HT1080 (cell line): ENCODE results near the gene PPRC1. TPM values are rescaled to one million over a fixed set of nuclear protein-coding genes. Genes with fewer than 3 reads are reported as not detected.

ENCODE experiments used
- DNase-seq: peaks from one replicate; pipeline ENCODE4 v3.0.0-alpha.2; 2015; ENCODE audit warnings: low read depth
- polyA plus RNA-seq, 2 experiments: library from polyadenylated mRNA; depleted of rRNA; stranded (reverse); fragments of >200 nt; gene quantifications; 2 replicates each; pipeline ENCODE4 v1.2.3, GENCODE V29; 2015
- total RNA-seq: library from RNA; depleted of rRNA; stranded (reverse); fragments of >200 nt; shearing (Covaris generic); gene quantifications from 2 replicates; pipeline ENCODE4 v1.2.3, GENCODE V29; 2014; rRNA removed

The PPRC1 gene, protein sequence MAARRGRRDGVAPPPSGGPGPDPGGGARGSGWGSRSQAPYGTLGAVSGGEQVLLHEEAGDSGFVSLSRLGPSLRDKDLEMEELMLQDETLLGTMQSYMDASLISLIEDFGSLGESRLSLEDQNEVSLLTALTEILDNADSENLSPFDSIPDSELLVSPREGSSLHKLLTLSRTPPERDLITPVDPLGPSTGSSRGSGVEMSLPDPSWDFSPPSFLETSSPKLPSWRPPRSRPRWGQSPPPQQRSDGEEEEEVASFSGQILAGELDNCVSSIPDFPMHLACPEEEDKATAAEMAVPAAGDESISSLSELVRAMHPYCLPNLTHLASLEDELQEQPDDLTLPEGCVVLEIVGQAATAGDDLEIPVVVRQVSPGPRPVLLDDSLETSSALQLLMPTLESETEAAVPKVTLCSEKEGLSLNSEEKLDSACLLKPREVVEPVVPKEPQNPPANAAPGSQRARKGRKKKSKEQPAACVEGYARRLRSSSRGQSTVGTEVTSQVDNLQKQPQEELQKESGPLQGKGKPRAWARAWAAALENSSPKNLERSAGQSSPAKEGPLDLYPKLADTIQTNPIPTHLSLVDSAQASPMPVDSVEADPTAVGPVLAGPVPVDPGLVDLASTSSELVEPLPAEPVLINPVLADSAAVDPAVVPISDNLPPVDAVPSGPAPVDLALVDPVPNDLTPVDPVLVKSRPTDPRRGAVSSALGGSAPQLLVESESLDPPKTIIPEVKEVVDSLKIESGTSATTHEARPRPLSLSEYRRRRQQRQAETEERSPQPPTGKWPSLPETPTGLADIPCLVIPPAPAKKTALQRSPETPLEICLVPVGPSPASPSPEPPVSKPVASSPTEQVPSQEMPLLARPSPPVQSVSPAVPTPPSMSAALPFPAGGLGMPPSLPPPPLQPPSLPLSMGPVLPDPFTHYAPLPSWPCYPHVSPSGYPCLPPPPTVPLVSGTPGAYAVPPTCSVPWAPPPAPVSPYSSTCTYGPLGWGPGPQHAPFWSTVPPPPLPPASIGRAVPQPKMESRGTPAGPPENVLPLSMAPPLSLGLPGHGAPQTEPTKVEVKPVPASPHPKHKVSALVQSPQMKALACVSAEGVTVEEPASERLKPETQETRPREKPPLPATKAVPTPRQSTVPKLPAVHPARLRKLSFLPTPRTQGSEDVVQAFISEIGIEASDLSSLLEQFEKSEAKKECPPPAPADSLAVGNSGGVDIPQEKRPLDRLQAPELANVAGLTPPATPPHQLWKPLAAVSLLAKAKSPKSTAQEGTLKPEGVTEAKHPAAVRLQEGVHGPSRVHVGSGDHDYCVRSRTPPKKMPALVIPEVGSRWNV (N-terminal part only)
- total RNA-seq: 31.8 and 38.3 TPM in 2 replicates
- polyA plus RNA-seq (2015; cell fraction: cytosol; rRNA removed): 33.6 and 36.0 TPM in 2 replicates
- 70.6 and 75.1 TPM in 2 replicates for polyA plus RNA-seq (2015; cell fraction: nucleus; rRNA removed)

DNA sequence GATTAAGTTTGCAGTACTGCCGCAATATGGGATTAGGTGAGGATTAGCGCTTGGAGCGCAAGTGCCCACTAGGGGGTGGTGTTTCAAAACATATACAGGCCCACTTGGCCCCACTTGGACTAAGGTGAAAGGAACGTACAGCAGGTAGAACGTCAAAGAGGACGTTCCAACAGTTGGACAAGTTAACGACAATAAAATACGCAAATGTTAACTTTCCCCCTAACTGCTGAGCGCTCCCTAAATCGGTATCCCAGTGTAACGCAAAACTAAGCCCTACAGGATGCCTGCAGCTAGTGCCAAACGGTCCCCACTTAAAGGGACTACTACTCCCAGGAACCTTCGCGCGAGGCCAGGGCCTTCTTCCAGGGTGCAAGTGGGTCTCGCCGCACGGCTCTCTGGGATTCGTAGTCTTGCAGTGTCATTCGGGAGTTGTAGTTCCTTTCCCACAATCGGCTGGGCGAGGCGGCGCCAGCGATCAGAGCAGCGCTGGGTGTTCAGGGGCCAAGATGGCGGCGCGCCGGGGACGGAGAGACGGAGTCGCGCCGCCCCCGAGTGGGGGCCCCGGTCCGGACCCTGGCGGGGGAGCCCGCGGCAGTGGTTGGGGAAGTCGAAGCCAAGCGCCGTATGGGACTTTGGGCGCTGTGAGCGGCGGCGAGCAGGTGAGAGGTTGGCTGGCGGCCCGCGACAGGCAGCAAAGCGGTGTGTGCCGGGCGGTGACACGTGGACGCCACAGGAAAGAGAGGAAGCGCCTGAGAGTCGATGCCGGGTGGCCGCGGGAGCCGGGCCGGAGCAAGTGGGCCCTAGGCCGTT lies at the start of gene PPRC1:
Gene PPRC1, plus strand, starts transcription at position 478 of the 810 bp plus-strand sequence. Its CDS starts 29 bp downstream, at position 507.
- DNase-seq: peak; percentile 99

DNA sequence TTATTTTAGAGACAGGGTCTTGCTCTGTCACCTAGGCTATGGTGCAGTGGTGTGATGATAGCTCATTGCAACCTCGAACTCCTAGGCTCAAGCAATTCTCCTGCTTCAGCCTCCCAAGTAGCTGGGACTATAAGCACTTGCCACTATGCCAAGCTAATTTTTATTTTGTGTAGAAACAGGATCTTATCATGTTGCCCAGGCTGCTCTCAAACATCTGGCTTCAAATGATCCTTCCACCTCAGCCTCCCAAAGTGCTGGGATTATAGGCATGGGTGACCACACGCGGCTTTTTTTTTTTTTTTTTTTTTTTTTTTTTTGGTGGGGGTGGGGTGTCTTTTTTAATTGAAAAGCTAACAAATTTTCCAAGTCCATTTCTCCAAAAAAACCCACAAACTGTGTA lies 49.3 kb upstream of the PPRC1 start:
- no peak for DNase-seq

DNA sequence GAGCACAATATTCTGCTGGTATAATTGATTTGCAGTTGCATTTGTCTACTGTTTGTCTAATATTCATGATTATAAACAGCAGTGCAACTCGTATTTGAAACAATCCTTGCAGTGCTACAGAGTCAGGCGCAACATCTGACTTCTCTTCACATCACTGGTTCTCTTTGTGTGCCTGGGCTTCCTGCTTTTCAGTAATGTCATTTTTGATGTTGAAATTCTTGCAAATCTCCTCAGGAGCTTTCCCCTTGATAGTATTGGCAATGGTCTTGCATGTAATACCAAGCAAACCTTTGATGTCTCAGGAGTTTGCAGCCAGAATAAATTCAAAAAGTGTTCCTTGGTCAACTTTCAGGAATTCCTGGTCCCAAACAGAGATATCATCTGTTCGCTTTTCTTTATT lies 47.5 kb upstream of the PPRC1 start:
- DNase-seq: no peak

DNA sequence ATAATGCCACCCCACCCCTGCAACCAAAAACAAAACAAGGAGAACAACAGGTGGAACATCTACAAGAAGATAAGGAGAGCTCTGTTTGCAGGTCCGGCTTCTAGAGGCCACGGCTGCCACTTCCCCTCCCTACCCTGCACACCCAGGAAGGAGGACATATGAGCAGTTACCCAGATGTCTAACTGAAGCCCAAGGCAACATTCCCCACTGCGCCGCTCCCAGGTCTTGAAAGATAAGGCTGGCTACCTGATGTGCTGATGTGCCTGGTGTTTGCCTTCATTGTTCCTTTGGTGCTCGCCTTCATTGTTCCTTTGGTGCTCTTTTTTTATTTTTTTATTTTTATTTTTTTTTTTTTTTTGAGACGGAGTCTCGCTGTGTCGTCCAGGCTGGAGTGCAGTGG lies 46.6 kb upstream of the PPRC1 start:
- no peak for DNase-seq

DNA sequence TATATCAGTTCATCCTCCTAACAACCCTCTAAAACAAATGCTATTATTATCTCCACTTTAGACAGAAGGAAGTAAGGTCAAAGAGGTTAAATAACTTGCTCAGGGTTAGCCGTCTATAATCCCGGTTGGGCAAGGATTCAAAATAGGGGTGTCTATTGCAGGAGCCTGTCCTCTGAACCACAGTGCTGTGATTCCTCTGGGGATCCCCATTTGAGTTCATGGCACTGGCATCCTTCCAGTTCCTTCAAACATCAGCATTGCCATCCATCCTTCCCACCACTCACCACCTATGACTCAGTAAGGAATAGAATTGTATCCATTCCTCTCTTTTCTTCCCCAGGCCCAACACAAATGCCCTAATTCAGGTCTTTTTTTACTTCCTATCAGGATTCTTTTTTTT lies 42.1 kb upstream of the PPRC1 start:
- peak; percentile 48 for DNase-seq

DNA sequence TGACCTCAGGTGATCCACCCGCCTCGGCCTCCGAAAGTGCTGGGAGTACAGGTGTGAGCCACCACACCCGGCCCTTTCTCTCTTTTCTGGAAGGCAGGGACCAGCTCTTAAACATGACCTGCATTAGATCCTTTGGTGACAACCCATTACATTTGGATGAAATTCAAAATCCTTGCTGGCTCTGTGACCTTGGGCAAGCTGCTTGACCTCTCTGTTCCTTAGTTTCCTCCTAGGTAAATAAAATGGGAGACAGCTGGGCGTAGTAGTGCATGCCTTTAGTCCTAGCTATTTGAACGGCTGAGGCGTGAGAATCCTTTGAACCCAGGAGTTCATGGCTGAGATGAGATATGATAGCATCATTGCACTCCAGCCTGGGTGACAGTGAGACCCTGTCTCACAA lies 36.4 kb upstream of the PPRC1 start:
- DNase-seq: no peak

DNA sequence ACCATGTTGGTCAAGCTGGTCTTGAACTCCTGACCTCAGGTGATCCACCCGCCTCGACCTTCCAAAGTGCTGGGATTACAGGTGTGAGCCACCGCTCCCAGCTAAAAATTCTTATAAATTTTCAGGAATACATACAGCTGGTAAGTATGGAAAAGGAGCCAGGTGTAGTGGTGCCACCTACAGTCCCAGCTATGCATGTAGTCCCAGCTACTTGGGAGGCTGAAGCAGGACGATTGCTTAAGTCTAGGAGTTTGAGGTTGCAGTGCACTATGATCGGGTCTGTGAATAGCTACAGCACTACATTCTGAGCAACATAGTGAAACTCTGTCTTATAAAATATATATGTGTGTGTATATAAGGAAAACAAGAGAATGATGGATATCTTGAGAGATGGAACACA lies 31.7 kb upstream of the PPRC1 start:
- no peak for DNase-seq

DNA sequence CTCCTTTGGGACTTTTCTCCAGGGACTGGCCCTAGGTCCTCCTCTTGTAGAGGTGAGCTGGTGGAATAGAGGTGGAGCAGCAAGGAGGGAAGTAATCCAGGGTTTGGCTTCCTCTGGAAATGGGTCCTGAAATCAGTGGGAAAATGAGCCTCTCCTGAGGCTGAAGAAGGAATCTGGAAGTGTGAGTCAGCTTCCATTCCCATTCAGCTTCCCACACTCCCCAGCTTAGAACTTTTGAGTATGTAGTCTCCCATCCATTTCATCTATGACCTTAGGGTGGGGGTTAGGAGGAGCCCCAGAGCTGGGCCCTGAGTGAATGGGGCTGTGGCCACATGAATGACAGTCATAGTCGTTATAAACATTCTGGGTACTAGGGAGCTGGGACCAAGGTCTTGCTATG lies 30.4 kb upstream of the PPRC1 start:
- DNase-seq: peak; percentile 39

DNA sequence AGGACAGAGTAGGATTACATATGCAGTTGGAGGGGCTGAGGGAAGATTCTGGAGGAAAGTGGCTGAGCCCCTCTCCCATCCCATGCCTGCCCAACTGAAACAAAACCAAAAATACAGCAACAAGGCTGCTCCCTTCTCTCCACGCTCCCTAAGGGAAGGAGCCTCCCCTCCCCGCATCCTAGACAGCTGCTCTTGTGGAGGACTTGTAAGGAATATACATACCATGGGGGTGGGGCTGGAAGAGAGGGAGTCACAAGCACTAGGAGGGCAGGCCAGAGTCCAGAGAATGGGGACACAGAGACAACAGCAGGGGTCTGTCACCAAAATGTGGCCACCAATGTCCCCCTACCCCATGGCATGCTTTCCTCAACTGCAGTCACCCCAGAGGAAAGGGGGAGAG lies 25.8 kb upstream of the PPRC1 start:
- no peak for DNase-seq

DNA sequence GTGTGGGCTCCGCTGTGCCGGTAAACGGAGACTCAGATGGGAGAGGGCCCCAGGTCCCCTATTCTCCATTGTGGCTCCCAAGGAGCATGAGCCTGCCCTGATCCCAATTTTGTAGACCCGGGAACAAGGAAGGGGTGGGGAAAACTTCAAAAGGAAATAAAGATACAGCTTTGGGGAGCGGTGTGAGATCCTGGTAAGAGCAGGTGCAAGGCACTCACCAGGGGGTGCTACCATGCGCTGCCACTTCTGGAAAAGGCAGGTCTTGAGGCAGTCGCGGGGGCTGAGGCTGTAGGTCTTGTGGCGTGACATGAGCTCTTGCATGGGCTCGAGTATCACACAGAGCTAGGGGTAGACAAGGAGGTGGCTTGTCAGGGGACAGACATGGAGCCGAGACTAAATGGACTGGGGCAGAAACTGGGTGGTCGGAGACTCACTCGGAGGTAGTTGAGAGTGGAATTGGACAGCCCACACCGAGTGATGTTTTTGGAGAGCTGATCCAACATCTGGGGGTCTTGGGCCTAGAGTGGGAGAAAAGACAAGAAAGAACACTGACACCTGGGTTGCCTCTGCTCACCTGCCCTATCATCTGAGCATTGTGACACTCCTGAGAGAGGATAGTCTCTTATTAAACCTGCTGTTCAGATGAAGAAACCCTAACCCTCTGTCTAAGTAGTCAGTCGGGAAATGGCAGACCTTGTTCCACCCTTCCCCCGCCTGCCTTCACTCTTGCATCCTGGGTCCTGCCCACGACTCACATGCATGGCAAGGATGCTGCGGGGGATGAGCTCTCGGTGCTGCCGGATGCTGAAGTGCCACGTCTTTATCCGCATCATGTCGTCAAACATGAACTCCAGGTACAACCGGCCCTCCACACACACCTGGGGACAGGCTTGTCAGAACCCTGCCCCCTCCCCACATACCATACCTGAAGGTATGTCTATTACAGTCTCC lies 23.4 kb upstream of the PPRC1 start:
- DNase-seq: no peak

DNA sequence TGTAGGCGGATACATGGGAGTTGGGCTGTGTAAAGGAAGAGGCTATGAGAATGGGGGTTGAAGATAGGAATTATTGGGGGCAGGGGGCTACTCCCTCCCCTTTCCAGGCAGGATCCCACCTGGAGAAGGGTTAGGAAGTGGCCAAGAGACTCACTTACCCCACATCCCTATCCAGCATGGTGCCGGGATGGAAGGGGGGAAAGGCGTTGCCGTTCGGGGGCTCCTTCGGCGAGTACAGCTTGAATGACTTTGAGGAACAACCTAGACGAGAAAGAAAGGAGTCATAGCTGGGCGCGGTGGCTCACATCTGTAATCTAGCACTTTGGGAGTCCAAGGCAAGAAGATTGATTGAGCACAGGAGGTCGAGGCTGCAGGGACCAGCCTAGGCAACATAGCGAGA lies 21.6 kb upstream of the PPRC1 start:
- DNase-seq: no peak

DNA sequence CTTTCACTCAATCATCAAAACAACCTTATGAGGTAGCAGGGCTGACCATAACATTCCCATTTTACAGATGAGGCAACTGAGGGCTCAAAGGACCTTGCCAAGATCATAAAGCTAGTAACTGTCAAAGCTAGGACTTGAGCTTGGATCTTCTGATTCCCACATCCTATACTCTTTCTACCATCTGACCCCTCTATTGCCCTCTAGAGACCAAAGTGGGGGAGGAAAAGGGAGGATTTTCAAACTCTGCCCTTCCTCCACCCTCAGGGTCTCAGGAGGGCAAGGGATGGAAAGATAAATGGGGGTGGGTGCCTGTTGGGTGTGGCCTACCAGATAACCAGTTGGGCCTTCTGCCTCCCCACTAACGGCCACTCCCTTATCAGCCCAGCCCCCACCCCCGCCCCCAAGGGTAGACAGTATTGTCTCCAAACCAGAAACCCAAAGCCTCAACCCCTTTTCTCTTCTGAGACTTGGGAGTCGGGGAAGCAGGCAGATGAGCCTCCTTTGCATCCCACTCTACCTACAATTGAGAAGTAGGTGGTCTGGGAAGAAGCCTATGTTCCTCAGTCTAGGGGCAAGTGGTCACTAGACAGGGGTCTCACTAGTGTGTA lies 20.5 kb upstream of the PPRC1 start:
- no peak for DNase-seq

DNA sequence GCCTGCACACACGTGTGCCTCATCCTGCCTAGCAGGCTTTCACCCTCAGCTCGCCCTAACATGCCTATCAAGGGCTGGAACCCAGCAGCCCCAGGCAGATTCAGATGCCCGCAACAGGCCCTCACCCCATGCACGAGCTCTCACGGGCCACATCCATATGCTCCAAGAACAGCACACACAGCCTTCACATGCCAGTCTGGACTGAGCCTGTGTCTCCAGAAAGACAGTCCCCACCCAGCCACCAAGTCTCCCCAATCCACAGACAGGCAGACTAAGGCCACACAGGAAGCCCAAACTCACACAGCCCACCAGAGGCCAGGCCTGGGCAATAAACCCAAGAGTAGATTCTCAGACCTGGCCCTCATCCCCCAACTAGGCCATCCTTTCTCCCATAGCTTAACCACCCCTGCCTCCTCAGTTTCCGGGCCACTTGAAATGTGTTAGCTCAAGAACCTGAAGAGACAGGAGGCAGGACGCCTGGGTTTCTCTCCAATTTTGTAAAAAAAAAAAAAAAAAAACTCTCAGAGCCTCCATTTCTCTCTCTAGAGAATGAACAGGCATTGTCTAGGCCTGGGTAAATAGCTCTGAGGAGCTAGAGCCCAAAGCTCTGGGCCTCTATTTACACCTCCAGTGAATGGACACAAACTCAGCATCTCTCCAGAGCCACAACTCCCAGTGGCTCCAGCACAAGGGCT lies 19.4 kb upstream of the PPRC1 start:
- no peak for DNase-seq

DNA sequence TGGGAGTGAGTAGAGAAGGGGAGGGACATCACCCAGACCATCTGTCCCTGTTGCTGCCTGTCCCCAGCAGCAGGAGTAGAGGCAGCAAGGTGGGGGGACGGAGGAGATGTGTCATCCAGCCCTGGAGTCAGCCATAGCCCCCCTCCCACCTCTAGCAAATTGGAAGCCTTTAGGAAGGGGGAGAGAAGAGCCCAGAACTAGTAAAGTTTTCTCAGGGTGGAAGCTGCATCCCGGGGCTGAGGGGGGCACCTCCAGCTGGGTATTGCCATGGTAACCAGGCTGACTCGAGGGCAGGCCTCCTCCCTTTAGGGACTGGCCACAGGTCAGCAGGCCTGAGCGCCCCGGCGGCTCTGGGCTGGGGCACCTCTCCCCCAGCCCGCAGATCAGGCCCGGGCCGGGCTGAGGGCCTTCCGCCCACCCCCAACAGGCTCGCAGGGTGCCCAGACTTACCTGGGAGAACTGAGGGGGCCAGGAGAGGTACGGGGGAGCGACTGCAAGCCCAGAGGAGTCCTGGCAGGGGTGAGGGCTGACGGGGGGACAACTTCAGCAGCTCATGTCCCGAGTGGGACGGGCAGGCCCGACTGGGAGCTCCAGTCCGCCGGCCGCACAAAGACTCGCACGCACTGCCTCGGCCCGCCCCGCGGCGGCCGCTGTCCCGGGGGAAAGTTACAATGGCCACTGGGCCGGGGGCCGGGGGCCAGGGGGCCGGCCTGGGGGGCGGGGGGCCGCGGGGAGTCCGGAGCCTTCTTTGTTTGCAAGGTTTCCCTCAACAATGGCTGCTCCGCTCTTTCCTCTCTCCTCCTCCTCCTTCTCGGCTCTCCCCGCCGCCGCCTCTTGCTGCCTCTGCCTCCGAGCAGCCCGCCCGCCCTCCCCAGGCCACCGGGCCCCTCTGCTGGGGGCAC lies 18.6 kb upstream of the PPRC1 start:
- no peak for DNase-seq

DNA sequence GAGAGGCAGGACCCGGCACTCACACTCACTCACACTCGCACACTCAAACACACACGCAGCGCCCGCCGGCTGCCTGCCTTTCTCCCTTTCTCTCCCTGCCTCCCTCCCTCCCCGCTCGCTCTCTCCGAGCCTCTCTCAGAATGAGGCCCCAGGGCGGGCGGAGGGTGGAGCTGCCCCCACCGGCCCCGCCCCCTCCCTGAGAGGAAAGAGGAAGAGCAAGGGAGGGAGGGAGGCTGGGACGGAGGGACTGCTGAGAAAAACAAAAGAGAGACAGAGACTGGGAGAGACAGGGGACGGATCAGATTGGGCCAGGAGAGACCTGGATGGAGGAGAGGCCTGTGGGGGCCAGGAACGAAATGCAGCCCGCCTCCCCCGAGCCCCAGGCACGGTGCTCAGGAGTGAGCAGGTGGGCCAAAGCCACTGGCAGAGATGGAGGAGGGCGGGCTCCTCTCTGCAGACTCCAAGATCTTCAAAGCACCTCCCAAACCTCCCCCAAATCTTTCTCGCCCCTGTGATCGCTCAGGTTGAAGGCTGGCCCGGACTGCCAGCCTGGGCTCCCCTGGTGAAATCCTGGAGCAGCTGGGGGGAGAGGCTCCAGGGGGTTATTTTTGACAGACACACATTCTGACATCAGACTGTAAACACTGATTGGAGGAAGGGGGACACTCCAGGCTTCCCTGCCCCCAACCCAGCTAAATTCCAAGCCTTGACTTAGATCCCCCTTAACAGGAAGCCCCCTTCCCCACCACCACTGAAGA lies 17.8 kb upstream of the PPRC1 start:
- DNase-seq: peak; percentile 79

DNA sequence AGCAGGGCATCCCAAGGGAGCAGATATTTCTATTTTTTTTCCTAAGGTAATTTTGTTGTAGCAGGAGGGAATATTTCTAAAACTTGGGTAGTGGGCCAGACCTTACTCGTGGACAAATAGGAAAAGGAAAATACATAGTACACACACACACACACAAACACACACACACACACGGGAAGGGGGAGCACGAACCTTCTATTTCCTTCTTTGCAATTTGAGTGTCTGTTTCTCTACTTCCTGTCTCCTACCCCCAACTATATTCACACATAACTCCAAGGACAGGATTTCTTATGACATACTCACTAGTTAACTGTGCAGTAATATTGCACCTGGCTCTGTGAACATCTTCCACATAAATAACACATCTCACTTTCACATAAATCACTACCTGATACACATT lies 17.1 kb upstream of the PPRC1 start:
- peak; percentile 36 for DNase-seq
